A673 (cell line): ENCODE results near the gene CAMK1. TPM values are rescaled to one million over a fixed set of nuclear protein-coding genes. Genes with fewer than 3 reads are reported as not detected.

Experiments
- BruUV-seq: library from RNA; stranded (reverse); fragments of 400-500 nt; replicated peaks from 2 replicates; lab custom pipeline; 2021; lab: Mats Ljungman, UMichigan
- CTCF ChIA-PET: fragments of 300-600 bp; sonication (Branson Sonifier 250); formaldehyde crosslinking; loops from one replicate; lab custom pipeline; 2022; ENCODE audit warnings: antibody characterized with exemption; lab: Charles Lee
- POLR2A ChIA-PET: fragments of 300-600 bp; sonication (Branson Sonifier 250); formaldehyde crosslinking; loops from one replicate; lab custom pipeline; 2022; ENCODE audit warnings: antibody characterized with exemption; ENCODE audit not compliant: low non-redundant PET; lab: Charles Lee
- DNase-seq: peaks from one replicate; pipeline ENCODE4 v3.0.0-alpha.2; 2015; ENCODE audit warnings: low spot score
- H3K27ac ChIP-seq: fragments of 200-600 bp; sonication (generic); 2 replicates; pipeline ENCODE4 v1.5.1; 2016; ENCODE audit warnings: mixed run types, low read depth, mild to moderate bottlenecking, mixed read lengths, antibody characterized with exemption, low read length; ENCODE audit not compliant: poor library complexity, severe bottlenecking
- H3K27me3 ChIP-seq: fragments of 200-600 bp; sonication (generic); replicated peaks from 2 replicates; pipeline ENCODE4 v1.6.1; 2017; ENCODE audit warnings: mixed run types, low read depth, mild to moderate bottlenecking, mixed read lengths, antibody characterized with exemption, low read length; ENCODE audit not compliant: insufficient read depth, poor library complexity
- H3K36me3 ChIP-seq: fragments of 200-600 bp; sonication (generic); 2 replicates; pipeline ENCODE4 v1.6.1; 2016; ENCODE audit warnings: mixed run types, mild to moderate bottlenecking, mixed read lengths, antibody characterized with exemption, low read length; ENCODE audit not compliant: insufficient read depth, poor library complexity, severe bottlenecking
- H3K4me1 ChIP-seq: fragments of 200-600 bp; sonication (generic); 2 replicates; pipeline ENCODE4 v1.6.1; 2017; ENCODE audit warnings: mixed run types, mild to moderate bottlenecking, mixed read lengths, antibody characterized with exemption, low read length; ENCODE audit not compliant: insufficient read depth, poor library complexity, severe bottlenecking
- H3K4me3 ChIP-seq: fragments of 200-600 bp; sonication (generic); 2 replicates; pipeline ENCODE4 v1.5.1; 2016; ENCODE audit warnings: low read depth, mixed run types, mild to moderate bottlenecking, mixed read lengths, low read length; ENCODE audit not compliant: poor library complexity, severe bottlenecking
- H3K9me3 ChIP-seq: fragments of 200-600 bp; sonication (generic); 2 replicates; pipeline ENCODE4 v1.6.1; 2016; ENCODE audit warnings: mixed run types, low read depth, mild to moderate bottlenecking, mixed read lengths, antibody characterized with exemption, low read length; ENCODE audit not compliant: poor library complexity, severe bottlenecking
- EZH2 ChIP-seq: fragments of 200-600 bp; sonication (generic); IDR thresholded peaks from 2 replicates; pipeline ENCODE4 v1.6.1; 2017; ENCODE audit warnings: borderline replicate concordance, low read depth, mild to moderate bottlenecking, mixed read lengths, antibody characterized with exemption, low read length; ENCODE audit not compliant: poor library complexity, severe bottlenecking
- intact Hi-C: fragments of 100-400 bp; cut with micrococcal nuclease; formaldehyde crosslinking; loops from one replicate; pipeline ENCODE4 v1.10.0; 2022; ENCODE audit not compliant: unreplicated experiment
- total RNA-seq: library from RNA; stranded (reverse); gene quantifications from 2 replicates; pipeline ENCODE4 v1.2.3, GENCODE V29; 2021
- TF ChIP-seq, protein P1 (sequence below): fragments of 300-800, 200-600 bp; sonication (generic); conservative IDR thresholded peaks from 2 replicates; pipeline ENCODE4 v1.5.1; 2017; ENCODE audit warnings: low read depth, mild to moderate bottlenecking, antibody characterized with exemption, low read length, moderate library complexity, mixed read lengths

CAMK1 gene
- total RNA-seq, 1 experiment from 2014 or later, result 26.7 TPM

DNA sequence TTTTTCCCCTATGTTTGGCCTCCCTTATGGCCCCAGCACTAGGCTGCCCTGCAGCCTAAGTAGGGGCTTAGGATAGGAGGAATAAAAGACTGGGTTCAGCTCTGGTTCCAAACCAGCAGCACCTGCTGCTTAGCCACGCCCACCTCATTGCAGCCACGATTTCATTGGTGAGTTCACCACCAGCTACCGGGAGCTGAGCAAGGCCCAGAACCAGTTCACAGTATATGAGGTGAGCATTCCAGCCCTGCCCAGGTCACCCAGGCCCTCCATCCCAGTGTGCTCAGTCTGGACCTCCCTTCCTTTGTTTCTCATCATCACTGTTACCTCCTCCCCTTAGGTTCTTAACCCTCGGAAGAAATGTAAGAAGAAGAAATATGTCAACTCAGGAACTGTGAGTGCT is 54.6 kb downstream of the CAMK1 start:
- H3K9me3 ChIP-seq, result no peaks in the 10 kb centered on the region
- no peak for DNase-seq
- no peak overlapping the region for H3K4me3 ChIP-seq
- no peaks in the 10 kb centered on the region for H3K36me3 ChIP-seq
- BruUV-seq, result no TSS peak
- no peaks in the 10 kb centered on the region for H3K4me1 ChIP-seq
- ChIA-PET POLR2A (no interaction called here), CTCF (no interaction called here)
- TF ChIP-seq, protein P1, sequence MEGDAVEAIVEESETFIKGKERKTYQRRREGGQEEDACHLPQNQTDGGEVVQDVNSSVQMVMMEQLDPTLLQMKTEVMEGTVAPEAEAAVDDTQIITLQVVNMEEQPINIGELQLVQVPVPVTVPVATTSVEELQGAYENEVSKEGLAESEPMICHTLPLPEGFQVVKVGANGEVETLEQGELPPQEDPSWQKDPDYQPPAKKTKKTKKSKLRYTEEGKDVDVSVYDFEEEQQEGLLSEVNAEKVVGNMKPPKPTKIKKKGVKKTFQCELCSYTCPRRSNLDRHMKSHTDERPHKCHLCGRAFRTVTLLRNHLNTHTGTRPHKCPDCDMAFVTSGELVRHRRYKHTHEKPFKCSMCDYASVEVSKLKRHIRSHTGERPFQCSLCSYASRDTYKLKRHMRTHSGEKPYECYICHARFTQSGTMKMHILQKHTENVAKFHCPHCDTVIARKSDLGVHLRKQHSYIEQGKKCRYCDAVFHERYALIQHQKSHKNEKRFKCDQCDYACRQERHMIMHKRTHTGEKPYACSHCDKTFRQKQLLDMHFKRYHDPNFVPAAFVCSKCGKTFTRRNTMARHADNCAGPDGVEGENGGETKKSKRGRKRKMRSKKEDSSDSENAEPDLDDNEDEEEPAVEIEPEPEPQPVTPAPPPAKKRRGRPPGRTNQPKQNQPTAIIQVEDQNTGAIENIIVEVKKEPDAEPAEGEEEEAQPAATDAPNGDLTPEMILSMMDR, result no peak
- TF ChIP-seq EZH2, result no peak
- intact Hi-C loops, result no loop called here
- peaks cover 30% of the 10 kb centered on the region for H3K27me3 ChIP-seq
- H3K27ac ChIP-seq, result no peak overlapping the region

DNA sequence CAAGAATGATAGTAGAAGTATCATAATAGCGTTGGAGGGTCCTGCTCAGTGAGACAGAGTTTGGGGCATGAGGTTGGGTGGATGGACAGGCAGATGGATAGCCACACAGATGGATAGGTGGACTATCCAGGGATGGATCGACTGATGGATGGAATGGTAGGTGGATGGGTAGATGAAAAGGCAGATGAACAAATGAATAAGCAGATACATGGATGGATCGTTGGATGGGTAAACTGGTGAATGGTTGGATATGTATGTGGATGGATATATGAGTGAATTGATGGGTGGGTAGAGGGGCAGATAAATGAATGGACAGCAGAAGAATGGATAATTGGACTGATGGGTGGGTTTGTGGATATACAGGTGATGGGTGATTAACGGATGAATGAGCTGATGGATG is 56.6 kb downstream of the CAMK1 start:
- H3K27me3 ChIP-seq, result peaks cover 25% of the 10 kb centered on the region
- BruUV-seq, result no TSS peak
- TF ChIP-seq, protein P1, result no peak
- TF ChIP-seq EZH2, result no peak
- H3K36me3 ChIP-seq, result no peaks in the 10 kb centered on the region
- H3K4me1 ChIP-seq, result no peaks in the 10 kb centered on the region
- no peak overlapping the region for H3K27ac ChIP-seq
- POLR2A ChIA-PET, result interaction anchor here (0.5 kb wide), 1 partner anchor 316 kb away, joined by 3 read pairs; the partner anchor contains the start of gene SETD5
- intact Hi-C loops, result no loop called here
- CTCF ChIA-PET, result no interaction called here
- no peaks in the 10 kb centered on the region for H3K9me3 ChIP-seq
- no peak for DNase-seq
- no peak overlapping the region for H3K4me3 ChIP-seq

DNA sequence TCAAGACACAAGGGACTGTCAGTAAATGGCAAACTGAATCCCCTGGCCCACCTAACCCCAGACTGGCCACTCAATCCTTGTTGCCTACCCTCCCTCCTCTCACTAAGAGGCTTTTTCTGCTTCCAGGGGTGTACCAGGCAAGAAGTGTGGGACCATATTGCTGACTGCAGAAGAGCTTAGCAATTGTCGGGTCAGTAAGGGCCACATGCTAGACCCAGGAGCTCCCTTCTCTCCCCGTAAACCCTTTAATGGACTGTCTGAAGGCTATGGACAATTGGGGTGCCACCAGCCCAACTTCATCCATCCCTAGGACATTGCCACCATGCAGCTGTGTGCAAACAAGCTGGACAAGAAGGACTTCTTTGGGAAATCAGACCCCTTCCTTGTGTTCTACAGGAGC is 57.3 kb downstream of the CAMK1 start:
- TF ChIP-seq, protein P1, result no peak
- TF ChIP-seq EZH2, result no peak
- Histone ChIP-seq H3K4me3 (no peak overlapping the region), H3K27me3 (peaks cover 21% of the 10 kb centered on the region), H3K36me3 (no peaks in the 10 kb centered on the region), H3K4me1 (no peaks in the 10 kb centered on the region), H3K9me3 (no peaks in the 10 kb centered on the region), H3K27ac (no peak overlapping the region)
- no TSS peak for BruUV-seq
- POLR2A ChIA-PET, result no interaction called here
- intact Hi-C loops, result no loop called here
- DNase-seq, result no peak
- CTCF ChIA-PET, result no interaction called here
